ENCODE data around the gene ARHGAP26. TPM values are rescaled to one million over a fixed set of nuclear protein-coding genes. Genes with fewer than 3 reads are reported as not detected.

ARHGAP26 gene
- total RNA-seq, 4 donors from 2014 or later = 11.0 to 23.3 (median 14.3) TPM

GRCh38 chr5:143209881-143210395 is 439.8 kb downstream of the ARHGAP26 start:
- H3K4me3 ChIP-seq (ENCODE audit: low read depth, poor library complexity, severe bottlenecking) = no peak overlapping the region
- WGBS, 2 donors = 89 to 93% methylated on average over 11 of the region's 11 CpGs
- TF ChIP-seq POLR2A (IDR thresholded peaks at IDR 0.05) = no peak
- TF ChIP-seq CTCF (IDR thresholded peaks at IDR 0.05) = no peak
- no peak for DNase-seq (ENCODE audit: low spot score in 2 of 2)
- intact Hi-C loops (cut with DNase I; ENCODE audit: low total_unique reads) = no loop called here

- H3K4me3 ChIP-seq (ENCODE audit: low read depth, poor library complexity, severe bottlenecking) = no peak overlapping the region
- intact Hi-C loops (cut with DNase I; ENCODE audit: low total_unique reads) = no loop called here
- no peak for TF ChIP-seq POLR2A (IDR thresholded peaks at IDR 0.05)
- no peak for TF ChIP-seq CTCF (IDR thresholded peaks at IDR 0.05)
- no peak for DNase-seq (ENCODE audit: low spot score in 2 of 2)
- 96 to 98% methylated on average over 4 of the region's 4 CpGs for WGBS, 2 donors
Observed at GRCh38 chr5:143210576-143210975, 440.4 kb downstream of the ARHGAP26 start.

GRCh38 chr5:143212261-143212660 is 442.1 kb downstream of the ARHGAP26 start:
- TF ChIP-seq CTCF (IDR thresholded peaks at IDR 0.05) (no peak), POLR2A (IDR thresholded peaks at IDR 0.05) (no peak)
- no peak for DNase-seq (ENCODE audit: low spot score in 2 of 2)
- WGBS, 2 donors = 70 to 78% methylated on average over 1 of the region's 1 CpG
- H3K4me3 ChIP-seq (ENCODE audit: low read depth, poor library complexity, severe bottlenecking) = no peak overlapping the region
- intact Hi-C loops (cut with DNase I; ENCODE audit: low total_unique reads) = no loop called here

- TF ChIP-seq CTCF (IDR thresholded peaks at IDR 0.05) = no peak
- 34 to 47% methylated on average over 6 of the region's 6 CpGs for WGBS, 2 donors
- intact Hi-C loops (cut with DNase I; ENCODE audit: low total_unique reads) = no loop called here
- H3K4me3 ChIP-seq (ENCODE audit: low read depth, poor library complexity, severe bottlenecking) = no peak overlapping the region
- DNase-seq (ENCODE audit: low spot score in 2 of 2) = peak in 1 of 2 donors; percentile 38
Observed at GRCh38 chr5:143213231-143213850, 443.2 kb downstream of the ARHGAP26 start.

GRCh38 chr5:143213851-143214363 is 443.7 kb downstream of the ARHGAP26 start:
- TF ChIP-seq CTCF (IDR thresholded peaks at IDR 0.05) (no peak), POLR2A (IDR thresholded peaks at IDR 0.05) (no peak)
- intact Hi-C loops (cut with DNase I; ENCODE audit: low total_unique reads) = no loop called here
- 56 to 64% methylated on average over 12 of the region's 12 CpGs for WGBS, 2 donors
- DNase-seq (ENCODE audit: low spot score in 2 of 2) = no peak
- H3K4me3 ChIP-seq (ENCODE audit: low read depth, poor library complexity, severe bottlenecking) = no peak overlapping the region

GRCh38 chr5:143214458-143214857 is 444.3 kb downstream of the ARHGAP26 start:
- 93 to 97% methylated on average over 4 of the region's 4 CpGs for WGBS, 2 donors
- intact Hi-C loops (cut with DNase I; ENCODE audit: low total_unique reads) = no loop called here
- no peak for DNase-seq (ENCODE audit: low spot score in 2 of 2)

More at GRCh38 chr5:143214458-143214857, 444.3 kb downstream of the ARHGAP26 start:
- no peak overlapping the region for H3K4me3 ChIP-seq (ENCODE audit: low read depth, poor library complexity, severe bottlenecking)
- TF ChIP-seq CTCF (IDR thresholded peaks at IDR 0.05) (no peak), POLR2A (IDR thresholded peaks at IDR 0.05) (no peak)

All from lower leg skin (tissue), 4 donors.